ENCODE measurements around the gene CENATAC.

- TF ChIP-seq POLR2AphosphoS5 (IDR thresholded peaks at IDR 0.05; ENCODE audit: low read depth, low read length) (no peak), TAF1 (IDR thresholded peaks at IDR 0.05; ENCODE audit: borderline replicate concordance, low read depth, low read length) (no peak), POLR2A (IDR thresholded peaks at IDR 0.05; ENCODE audit: low read depth, low read length) (0 out of 2 replicates have a peak, but pooled peaks have one; percentile 41)
Measured at GRCh38 chr11:119016216-119017009, 18.5 kb downstream of the CENATAC start.
